HG03066 (cell line): ENCODE results near the gene TBCEL.
"Not testable (repeated sequence)": the region's sequence is repeated elsewhere in the genome, so short reads cannot be mapped to it uniquely, and the experiment has no call there.

Source experiments
- ATAC-seq: cut with Tn5 transposase; IDR thresholded peaks from one replicate; pipeline ENCODE4 v1.9.1; 2021; ENCODE audit warnings: low read depth; ENCODE audit not compliant: unreplicated experiment

Gene TBCEL, protein sequence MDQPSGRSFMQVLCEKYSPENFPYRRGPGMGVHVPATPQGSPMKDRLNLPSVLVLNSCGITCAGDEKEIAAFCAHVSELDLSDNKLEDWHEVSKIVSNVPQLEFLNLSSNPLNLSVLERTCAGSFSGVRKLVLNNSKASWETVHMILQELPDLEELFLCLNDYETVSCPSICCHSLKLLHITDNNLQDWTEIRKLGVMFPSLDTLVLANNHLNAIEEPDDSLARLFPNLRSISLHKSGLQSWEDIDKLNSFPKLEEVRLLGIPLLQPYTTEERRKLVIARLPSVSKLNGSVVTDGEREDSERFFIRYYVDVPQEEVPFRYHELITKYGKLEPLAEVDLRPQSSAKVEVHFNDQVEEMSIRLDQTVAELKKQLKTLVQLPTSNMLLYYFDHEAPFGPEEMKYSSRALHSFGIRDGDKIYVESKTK

DNA sequence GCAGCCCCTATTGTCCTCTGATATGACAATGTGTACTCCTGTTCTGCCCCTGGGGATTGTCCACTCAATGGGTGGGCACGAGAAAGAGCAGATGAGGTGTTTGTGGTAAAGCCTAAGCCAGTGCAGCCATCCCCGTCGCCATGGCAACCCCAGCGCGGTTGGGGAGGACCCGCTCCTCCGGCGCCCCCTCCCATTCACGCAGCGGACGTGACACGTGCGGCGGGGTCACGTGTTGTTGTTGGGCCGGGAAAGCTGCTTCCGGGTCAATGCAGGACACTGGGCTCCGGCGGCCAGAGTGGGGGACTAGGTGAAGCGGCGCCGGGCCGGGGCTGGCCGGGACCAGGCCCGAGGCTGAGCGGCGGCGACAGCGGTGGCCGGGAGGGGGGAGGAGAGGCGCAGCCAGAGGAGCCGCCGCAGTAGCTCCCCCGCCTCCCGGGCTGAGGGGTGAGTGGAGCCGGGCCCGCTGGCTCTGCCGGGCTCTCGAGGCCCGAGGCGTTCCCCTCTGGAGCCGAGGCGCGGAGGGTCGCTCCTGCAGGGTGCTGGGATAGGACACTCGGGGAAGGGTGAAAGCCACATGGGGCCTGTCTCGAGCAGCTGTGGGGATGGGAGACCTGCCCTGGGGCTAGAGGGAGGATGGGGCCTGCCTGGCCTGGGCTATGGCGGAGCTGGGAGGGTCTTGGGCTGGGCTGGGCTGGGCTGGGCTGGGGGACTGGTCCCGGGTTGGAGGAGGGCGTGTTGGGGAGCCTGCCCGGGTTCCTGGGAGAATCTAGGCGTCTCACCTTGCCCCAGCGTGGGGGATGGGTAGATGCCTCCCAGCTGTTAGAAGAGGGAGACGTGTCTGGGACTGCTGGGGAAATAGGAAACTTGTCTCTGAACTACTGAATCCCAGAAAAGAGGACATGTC, at the start of gene TBCEL:
TBCEL (plus strand) TSS at position 255 of the 904 bp plus-strand sequence. CDS start 21,589 bp downstream, outside the sequence.
- peak; percentile 97 for ATAC-seq

DNA sequence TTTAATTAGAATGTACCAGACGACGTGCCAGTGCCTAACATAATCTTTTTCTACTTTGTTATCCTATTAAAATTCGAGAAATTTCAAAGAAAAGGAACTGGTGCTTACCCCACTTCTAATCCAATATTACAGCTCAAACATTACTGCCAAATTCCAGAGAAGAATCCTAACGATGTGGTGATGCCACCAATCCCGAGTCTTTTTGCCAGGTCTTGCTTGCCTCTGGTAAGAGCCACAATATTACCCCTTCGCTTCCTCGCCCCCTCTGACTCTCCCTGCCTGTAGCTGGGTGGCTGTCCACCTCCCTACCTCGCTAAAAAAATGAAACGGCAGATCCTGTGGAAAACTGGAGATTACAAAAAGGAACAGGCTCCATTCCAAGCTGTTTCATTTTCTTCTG, 49.4 kb upstream of the TBCEL start:
- ATAC-seq, result no peak

DNA sequence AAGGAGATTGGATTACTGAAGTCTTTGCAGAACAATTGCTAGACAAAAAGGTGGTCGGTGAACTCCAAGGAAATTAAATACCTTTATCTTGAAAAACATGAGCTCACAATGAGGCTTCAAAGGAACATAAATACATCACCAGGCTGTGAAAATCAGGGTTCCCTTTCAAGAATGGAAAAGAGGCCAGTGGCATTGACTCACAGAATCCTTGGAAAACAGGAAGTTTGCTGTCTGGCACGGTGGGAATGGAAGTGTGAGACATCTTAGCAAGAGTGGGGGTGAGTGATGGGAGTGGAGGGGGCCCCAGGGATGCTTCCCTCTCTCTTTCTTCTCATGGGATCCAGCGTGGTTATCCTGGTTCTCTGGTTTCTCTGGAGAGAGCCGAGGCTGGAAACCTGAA, 48.9 kb upstream of the TBCEL start:
- no peak for ATAC-seq

DNA sequence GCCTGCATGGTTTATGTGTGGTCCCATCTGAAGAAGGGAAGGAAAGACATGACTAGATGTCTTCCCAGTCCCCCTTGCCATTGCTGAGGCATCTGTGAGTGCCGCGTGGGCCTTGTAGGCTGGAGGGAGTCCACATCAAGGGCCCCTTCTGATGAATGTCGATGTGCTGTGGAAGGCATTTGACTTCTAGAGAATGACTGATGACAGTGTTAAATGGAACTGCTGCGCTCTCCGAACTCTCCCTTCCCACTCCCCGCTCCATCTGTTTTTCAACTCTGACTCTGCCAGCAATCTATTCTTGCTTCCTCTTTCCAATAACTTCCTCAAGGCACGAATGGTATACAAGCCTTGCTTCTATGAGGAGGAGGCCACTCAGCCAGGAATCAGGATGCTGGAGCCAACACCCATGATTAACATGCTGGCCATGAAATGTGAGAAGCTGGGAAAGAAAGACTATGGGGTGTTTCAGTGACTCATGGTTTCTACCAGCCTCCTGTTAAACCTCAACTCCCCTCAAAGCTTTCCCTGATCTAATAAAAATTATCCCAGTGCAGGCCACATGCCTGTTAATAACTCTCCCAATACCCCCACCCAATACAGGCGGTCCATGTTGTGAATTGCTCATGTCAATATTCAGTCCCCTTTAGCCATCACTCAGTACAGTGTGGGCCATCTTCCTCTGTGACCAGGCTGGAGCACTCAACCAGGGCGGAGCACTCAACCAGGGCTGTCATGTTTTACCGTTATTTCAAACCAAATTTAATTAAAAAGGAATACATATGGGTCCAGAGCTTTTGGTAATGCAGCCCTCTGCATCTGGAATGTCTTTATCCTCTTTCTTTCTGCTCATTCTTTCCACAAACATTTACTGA, 46.4 kb upstream of the TBCEL start:
- no peak for ATAC-seq

DNA sequence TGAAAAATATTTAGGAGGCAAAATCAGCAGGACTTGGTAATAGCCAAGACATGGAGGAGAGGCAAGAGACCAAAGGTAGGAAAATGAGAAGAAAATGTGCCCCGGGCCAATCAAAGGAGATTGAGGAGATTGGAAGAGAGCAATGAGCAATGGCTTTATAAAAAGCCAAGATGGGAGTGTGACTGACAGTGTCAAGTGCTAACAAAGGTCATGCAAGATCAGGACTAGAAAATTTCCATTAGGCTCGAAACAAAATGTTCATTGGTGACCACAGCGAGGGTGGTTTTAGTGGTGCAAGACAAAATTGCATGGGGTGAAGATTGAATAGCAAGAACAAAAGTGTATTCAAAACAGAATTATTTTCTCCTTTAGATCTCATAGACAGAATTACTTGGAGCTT, 45.2 kb upstream of the TBCEL start:
- no peak for ATAC-seq

DNA sequence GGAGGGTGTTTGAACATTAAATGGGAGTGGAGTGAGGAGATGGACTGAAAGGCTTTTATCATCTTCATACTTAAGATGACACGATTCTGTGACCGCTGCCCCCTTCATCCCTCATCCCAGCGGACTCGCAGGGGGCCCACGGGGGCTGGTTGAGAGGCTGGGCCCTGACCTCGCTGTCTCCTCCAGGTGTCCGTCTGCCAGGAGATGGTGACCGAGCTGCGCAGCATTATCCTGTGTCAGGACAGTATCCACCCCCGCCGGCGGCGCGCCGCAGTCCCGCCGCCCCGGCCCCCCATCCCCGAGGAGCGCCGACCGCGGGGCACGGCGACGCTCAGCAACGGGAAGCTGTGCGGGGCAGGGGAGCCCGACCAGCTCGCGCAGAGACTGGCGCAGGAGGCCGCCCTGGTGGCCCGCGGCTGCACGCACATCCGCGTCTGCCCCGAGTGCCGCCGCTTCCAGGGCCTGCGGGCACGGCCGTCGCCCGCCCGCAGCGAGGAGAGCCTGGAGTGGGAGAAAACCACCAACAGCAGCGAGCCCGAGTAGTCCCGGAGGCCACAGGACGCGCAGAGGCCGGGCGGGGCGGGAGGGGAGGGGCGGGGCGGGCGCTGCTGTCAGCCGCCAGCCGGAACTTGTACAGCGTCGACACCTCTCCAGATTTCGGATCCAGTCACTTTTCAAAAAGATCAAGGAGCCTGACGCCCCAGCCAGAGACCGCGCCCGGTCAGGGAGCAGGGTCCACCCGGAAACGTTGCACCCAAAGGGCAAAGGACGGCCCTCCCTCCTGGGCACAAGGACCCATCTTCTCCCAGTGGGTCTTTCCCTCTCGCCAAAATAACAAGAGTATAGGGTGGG, 38.0 kb upstream of the TBCEL start:
- peak; percentile 68 for ATAC-seq

DNA sequence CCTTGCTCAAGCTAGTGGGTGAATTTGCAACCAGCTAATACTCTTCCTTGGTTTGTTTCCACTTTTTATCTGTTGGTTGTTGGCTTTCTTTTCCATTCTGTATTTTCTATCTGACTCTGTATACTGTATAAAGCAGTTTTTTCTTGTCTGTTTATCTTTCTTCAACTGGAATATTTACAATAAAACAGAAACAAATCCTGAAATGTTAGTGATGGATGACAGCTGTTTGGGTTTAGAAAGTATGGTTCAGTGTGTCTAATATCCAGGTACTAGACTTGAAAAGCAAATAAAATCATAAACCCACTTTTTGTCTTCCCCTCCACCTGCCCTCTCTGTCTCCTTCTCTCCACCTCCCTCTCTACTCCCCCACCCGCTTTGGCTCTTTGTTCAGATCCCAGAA, 35.3 kb upstream of the TBCEL start:
- no peak for ATAC-seq

DNA sequence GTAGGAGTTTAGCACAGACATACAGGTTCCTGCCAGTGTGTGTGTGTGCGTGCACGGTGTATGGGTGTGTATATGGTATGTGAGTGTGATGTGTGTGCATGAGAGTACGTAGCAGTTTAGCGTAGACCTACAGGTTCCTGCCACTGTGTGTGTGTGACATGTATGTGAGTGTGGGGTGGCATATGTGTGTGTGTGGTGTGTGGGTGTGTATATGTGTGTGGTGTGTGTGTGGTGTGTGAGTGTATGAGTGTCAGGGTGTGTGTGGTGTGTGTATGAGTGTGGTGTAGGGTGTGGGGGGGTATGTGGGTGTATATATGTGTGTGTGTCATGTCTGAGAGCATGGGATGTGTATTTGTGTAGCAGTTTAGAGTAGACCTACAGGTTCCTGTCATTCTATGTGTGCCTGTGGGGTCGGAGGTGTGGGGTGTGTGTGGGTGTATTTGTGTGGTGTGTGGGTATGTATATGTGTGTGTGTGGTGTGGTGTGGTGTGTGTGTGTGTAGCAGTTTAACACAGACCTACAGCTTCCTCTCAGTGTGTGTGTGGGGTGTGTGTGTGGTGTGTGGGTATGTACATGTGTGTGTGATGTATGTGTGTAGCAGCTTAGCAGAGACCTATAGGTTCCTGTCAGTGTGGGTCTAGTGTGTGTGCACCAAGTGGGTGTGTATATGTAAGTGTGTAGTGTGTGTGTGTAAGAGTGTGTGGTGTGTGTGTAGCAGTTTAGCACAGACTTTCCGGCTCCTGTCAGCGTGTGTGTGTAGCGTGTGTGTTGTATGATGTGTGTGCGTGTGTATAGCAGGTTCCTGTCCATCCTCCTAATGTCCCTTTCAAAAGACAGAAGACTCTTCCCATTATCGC, 31.8 kb upstream of the TBCEL start:
- no peak for ATAC-seq

DNA sequence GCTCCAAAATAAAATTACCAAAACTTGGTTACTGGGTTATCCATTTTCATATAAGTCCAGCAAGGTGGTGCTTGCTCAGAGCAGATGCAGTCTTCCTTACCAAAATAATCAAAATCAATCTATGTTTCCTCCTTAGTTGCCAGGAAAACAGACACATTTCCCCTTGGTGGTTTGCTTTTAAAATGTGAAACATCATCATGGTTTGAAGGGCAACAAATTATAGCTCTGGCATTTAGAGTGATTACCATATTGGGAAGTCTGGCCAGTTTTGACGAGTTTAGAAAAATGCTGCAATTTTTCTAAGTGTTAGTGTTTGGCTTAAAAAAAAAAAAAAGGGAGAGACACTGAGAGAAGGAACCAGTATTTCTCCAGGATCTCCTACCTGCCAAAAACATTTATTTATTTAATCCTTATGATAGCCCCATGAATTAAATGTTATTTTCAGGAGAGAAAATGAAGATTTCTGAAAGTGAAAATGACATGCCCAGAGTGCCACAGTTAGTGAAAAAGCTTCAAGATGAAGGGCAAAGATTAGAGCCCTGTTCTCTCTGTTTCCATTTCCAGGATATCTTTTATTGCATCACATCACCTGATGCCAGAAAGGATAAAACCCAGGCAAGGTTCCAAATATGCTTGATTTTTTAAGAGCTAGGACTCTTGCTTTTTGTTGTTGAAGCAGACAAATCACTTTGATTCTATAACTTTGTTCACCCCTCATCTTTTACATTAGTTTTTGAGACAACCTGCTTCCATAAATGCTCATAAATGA, 29.6 kb upstream of the TBCEL start:
- no peak for ATAC-seq

DNA sequence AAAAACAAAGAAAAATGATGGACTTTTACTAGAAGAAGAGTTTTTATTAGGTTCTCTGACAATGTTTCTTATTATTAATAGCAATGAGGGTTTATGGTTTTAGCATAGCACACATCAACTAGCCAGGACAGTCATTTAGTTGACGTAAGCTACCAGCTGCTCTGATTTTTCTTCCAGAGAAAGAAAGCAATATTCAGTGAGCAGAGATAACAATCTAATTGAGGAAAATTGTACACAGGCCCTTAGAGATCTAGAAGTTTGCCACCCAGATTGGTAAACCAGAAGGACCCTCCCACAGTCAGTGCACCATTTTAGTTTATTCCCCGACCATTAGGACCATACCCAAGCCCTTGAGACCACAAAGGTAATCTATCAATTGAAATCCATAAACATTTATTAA, 28.7 kb upstream of the TBCEL start:
- no peak for ATAC-seq

DNA sequence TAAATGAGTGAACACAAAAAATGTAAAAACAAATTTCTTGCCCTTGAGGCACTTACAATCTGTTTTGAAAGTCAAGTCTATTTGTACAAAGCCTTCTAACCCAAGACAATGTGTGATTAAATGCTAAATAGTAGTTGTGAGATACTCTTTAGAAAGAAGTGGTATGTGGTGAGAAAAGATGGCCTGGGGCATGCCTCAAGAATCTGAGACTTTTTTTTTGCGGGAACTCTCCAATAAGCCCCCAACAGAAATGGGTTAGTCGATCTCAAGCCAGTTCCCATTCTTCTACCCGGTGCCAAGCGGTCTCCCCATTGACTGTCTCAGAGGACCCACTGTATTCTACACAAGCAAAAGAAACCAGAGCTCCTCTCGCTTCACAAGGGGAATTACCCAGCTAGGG, 26.9 kb upstream of the TBCEL start:
- no peak for ATAC-seq

DNA sequence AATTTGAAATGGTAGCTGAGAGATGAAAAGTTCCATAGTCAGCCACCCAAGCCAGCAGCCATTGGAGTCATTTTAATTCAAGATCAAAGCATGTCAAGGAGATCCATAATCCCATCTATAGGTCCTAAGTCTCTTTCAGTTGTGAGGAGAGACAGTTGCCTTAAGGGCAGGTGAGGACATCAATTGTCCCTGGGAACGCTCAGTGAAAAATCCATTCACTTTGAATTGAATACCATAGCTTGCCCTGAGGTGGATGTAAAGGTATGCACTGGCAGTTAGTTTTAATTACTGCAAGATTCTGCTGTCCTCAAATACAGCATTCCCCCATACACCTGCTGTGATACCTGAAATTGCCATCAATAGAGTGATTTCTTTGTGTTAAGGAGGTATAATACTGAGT, 25.3 kb upstream of the TBCEL start:
- no peak for ATAC-seq

DNA sequence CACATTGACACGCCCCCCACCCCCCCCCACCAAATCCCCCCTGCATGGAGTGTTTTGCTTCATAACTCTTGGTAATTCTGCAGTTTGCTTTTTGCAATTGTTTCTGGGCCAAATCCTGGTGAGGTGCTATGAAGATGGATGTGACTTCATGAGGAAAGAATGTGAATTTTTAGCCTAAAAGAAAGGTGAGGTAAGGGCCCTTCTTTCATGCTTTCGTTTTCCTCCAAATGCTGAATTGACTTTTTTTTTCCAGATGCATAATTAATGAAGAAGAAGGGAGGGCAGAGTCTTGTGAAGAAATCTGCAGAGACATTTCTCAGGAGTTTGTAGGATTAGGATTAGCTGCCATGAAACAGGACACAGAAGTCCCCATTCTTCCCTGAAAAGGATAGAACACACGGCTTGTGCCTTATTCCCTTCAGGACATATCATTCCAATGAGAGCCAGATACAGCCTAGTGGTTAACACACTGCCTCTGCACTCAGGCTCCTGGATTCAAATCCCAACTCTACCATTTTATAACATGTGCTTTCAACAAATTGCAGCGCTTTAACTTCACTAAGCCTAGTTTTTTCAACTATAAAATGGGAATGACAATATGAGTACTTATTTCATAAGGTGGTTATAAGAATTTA, 19.6 kb upstream of the TBCEL start:
- ATAC-seq, result no peak

DNA sequence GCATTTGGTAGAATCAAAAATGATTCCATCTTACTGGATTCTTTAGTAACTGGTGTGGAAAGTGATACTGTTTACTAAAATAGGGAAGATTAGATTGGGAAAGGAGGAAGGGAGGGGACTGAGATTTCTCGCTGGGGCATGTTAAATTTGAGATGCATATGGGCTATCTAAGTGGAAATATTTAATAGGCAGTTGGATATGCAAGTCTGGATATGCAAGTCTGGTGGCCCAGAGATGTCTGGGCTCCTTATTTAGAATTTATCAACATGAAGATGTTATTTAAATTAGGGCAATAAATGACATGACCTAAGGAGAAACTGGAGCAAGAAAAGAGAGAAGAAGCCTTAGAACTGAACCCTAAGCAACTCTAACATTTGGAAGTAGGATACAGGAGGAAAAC, 17.0 kb upstream of the TBCEL start:
- no peak for ATAC-seq

DNA sequence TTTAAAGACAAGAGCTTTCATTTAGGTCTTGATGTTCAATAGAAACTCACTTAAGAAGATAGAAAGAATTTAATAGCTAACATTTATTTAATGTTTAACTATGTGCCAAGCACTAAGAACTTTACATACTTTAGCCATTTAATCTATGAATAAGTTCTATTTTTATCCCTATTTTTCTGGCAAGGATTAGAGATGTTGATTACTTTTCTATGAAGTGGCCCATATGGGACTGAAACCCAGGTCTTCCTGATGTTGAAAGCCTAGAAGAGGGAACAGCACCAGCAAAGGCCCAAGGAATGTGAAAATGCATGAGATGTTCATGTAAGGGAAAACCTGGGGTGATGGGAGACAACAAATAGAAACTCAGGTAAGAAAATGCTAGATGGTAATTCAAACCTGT, 15.4 kb upstream of the TBCEL start:
- ATAC-seq, result no peak

DNA sequence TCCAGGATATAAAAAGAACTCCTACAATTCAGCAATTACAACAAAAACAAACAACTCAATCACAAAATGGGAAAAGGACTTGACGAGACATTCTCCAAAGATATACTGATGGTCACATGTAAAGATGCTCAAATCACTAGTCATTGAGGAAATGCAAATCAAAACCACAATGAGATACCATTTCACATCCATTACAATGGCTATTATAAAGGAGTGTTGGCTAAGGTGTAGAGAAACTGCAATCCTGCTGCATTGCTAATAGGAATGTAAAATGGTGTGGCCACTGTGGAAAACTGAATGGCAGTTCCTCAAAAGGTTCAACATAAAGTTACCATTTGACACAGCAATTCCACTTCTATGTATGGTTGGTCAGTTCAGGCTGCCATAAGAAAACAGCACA, 11.8 kb upstream of the TBCEL start:
- no peak for ATAC-seq

DNA sequence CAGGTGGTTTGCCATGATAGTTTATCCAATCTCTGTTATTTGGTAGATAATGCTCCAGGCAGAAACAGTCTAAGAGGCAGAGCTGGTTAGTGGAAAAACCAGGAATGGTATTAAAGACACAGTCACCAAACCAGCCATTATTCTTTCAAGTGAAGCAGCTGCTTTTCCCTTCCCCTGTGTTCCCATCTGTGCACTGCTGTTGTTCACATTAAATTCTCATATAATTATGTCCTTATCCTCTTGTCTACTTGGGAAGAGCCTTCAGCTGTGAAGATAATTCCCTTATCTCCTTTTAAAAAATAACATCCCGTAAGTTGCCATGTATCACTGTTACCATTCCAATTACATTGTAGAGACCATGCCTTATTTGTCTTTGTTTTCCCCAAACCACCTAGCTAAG, 5.2 kb upstream of the TBCEL start:
- ATAC-seq, result no peak

DNA sequence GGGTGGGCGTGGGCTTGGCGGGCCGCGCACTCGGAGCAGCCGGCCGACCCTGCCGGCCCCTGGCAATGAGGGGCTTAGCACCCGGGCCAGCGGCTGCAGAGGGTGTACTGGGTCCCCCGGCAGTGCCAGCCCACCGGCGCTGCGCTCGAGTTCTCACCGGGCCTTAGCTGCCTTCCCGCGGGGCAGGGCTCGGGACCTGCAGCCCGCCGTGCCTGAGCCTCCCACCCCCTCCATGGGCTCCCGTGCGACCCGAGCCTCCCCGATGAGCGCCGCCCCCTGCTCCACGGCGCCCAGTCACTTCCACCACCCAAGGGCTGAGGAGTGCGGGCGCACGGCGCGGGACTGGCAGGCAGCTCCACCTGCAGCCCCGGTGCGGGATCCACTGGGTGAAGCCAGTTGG, 2.2 kb upstream of the TBCEL start:
- ATAC-seq, result not testable (repeated sequence)
